Transverse colon (tissue), 4 donors: ENCODE results near the gene RFC2.

ENCODE experiments used
- CTCF ChIP-seq, 5 experiments: fragments of 200-600 bp in 3 of 5; fragments of 450-650 bp in 2 of 5; sonication (generic) in 3 of 5; IDR thresholded peaks; 1 replicate in 2 of 5; 2 replicates in 3 of 5; pipeline ENCODE4 v1.5.1; 2016 to 2017; ENCODE audit warnings: antibody characterized with exemption in 5 of 5, inconsistent platforms in 3 of 5, mild to moderate bottlenecking in 2 of 5, moderate library complexity in 1 of 5
- POLR2A ChIP-seq: fragments of 450-650 bp; IDR thresholded peaks from one replicate; pipeline ENCODE4 v1.6.1; 2016; ENCODE audit warnings: antibody characterized with exemption, mild to moderate bottlenecking, moderate library complexity
- POLR2AphosphoS5 ChIP-seq, 3 donors: sonication (generic); formaldehyde crosslinking; IDR thresholded peaks; one replicate each; pipeline ENCODE4 v1.6.1; 2016; ENCODE audit warnings: antibody characterized with exemption in 3 of 3

GRCh38 chr7:74275401-74275881, 21.2 kb upstream of the RFC2 start:
- no peak for TF ChIP-seq POLR2A
- peak; percentile 37 to 73 (median 57) for TF ChIP-seq CTCF (IDR thresholded peaks at IDR 0.05)
- no peak for TF ChIP-seq POLR2AphosphoS5 (IDR thresholded peaks at IDR 0.05)
